ENCODE results near the gene CEMIP2. TPM values are rescaled to one million over a fixed set of nuclear protein-coding genes. Genes with fewer than 3 reads are reported as not detected.

CEMIP2 gene
- total RNA-seq, 3 donors from 2014 or later (not counting 1 experiment from before 2014, with no cell fraction given): 204 to 326 (median 230) TPM

DNA sequence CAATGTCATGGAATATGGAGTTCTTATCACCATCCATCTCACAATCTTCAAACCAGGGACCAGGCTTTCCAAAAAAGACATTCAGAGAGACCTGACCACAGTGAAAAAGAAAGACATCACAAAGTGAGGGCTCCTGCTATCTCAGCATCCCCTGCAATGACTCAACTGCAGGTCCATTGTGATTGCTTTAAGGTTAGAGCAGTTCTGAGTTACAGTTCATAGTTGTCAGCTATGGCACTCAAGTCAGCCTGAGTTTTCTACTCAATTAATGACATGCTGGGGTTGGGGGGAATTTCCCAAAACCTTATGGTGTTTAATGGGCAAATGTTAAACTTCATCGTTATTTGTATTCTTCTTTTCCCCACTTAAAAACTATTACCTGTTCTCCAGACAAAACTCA lies 58.9 kb downstream of the CEMIP2 start:
- TF ChIP-seq, protein P1, sequence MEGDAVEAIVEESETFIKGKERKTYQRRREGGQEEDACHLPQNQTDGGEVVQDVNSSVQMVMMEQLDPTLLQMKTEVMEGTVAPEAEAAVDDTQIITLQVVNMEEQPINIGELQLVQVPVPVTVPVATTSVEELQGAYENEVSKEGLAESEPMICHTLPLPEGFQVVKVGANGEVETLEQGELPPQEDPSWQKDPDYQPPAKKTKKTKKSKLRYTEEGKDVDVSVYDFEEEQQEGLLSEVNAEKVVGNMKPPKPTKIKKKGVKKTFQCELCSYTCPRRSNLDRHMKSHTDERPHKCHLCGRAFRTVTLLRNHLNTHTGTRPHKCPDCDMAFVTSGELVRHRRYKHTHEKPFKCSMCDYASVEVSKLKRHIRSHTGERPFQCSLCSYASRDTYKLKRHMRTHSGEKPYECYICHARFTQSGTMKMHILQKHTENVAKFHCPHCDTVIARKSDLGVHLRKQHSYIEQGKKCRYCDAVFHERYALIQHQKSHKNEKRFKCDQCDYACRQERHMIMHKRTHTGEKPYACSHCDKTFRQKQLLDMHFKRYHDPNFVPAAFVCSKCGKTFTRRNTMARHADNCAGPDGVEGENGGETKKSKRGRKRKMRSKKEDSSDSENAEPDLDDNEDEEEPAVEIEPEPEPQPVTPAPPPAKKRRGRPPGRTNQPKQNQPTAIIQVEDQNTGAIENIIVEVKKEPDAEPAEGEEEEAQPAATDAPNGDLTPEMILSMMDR (IDR thresholded peaks at IDR 0.05): no peak
- Mint-ChIP-seq H3K27ac (peak overlapping the region; percentile 16 to 40), H3K4me1 (peaks cover 19 to 23% of the 10 kb centered on the region in 2 donors), H3K27me3 (ENCODE audit: low read depth in 2 of 2) (no peaks in the 10 kb centered on the region), H3K9me3 (no peaks in the 10 kb centered on the region), H3K36me3 (peaks cover 27% of the 10 kb centered on the region), H3K4me3 (no peak overlapping the region)
- H3K4me3 ChIP-seq (ENCODE audit: low read length): no peak overlapping the region
- DNase-seq: no peak
- intact Hi-C loops (cut with micrococcal nuclease): no loop called here
- H3K27me3 ChIP-seq (ENCODE audit: control insufficient read depth, insufficient read depth, low read length): no peaks in the 10 kb centered on the region
- no CpG with 5 or more reads among the region's 1 CpG for WGBS (ENCODE audit: insufficient coverage)
- H3K9me3 ChIP-seq (ENCODE audit: control insufficient read depth, insufficient read depth, low read length): no peaks in the 10 kb centered on the region
- no peak overlapping the region for H3K27ac ChIP-seq (ENCODE audit: low read length)
- peaks cover 59% of the 10 kb centered on the region for H3K36me3 ChIP-seq (ENCODE audit: control insufficient read depth, insufficient read depth, low read length)
- no peak for ATAC-seq
- no peaks in the 10 kb centered on the region for H3K4me1 ChIP-seq (ENCODE audit: control insufficient read depth, insufficient read depth, low read length)

GRCh38 chr9:71706176-71706575 lies 62.1 kb downstream of the CEMIP2 start:
- no peak overlapping the region for H3K27ac ChIP-seq (ENCODE audit: low read length)
- Mint-ChIP-seq H3K27me3 (ENCODE audit: low read depth in 2 of 2) (no peaks in the 10 kb centered on the region), H3K4me3 (no peak overlapping the region), H3K4me1 (peaks cover 25 to 36% of the 10 kb centered on the region in 2 donors), H3K9me3 (no peaks in the 10 kb centered on the region), H3K36me3 (peaks cover 26% of the 10 kb centered on the region), H3K27ac (peak overlapping the region in 1 of 2 donors; percentile 24)
- no peaks in the 10 kb centered on the region for H3K9me3 ChIP-seq (ENCODE audit: control insufficient read depth, insufficient read depth, low read length)
- no peaks in the 10 kb centered on the region for H3K4me1 ChIP-seq (ENCODE audit: control insufficient read depth, insufficient read depth, low read length)
- intact Hi-C loops (cut with micrococcal nuclease): no loop called here
- H3K4me3 ChIP-seq (ENCODE audit: low read length): no peak overlapping the region
- TF ChIP-seq, protein P1 (IDR thresholded peaks at IDR 0.05): no peak
- H3K36me3 ChIP-seq (ENCODE audit: control insufficient read depth, insufficient read depth, low read length): peaks cover 47% of the 10 kb centered on the region
- ATAC-seq: no peak
- no peak for DNase-seq
- no CpG with 5 or more reads among the region's 1 CpG for WGBS (ENCODE audit: insufficient coverage)
- H3K27me3 ChIP-seq (ENCODE audit: control insufficient read depth, insufficient read depth, low read length): no peaks in the 10 kb centered on the region

DNA sequence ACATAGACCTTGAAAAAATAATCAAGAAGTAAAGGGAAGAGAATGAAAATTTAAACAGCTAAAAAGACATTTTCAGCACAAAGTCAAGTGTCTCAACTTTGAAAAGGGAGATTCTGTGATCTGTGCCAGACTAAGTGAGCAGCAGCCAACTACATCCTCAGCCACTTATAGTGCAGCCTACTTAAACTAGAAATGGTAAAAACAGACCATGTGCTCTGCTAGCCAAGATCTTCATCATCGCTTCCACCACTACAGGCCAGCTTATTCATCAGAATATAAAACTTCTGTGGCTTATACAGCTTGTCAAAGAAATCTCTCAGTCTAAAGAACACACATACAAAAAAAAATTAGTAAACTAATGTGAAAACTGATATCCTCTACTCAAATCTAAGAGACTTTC lies 63.5 kb downstream of the CEMIP2 start:
- no peaks in the 10 kb centered on the region for H3K27me3 Mint-ChIP-seq (ENCODE audit: low read depth in 2 of 2)
- peak overlapping the region; percentile 24 to 65 for H3K27ac Mint-ChIP-seq
- H3K36me3 Mint-ChIP-seq: peaks cover 31% of the 10 kb centered on the region
- H3K4me1 ChIP-seq (ENCODE audit: control insufficient read depth, insufficient read depth, low read length): no peaks in the 10 kb centered on the region
- no peak overlapping the region for H3K4me3 ChIP-seq (ENCODE audit: low read length)
- H3K9me3 Mint-ChIP-seq: no peaks in the 10 kb centered on the region
- intact Hi-C loops (cut with micrococcal nuclease): no loop called here
- H3K27me3 ChIP-seq (ENCODE audit: control insufficient read depth, insufficient read depth, low read length): no peaks in the 10 kb centered on the region
- TF ChIP-seq, protein P1 (IDR thresholded peaks at IDR 0.05): no peak
- ATAC-seq: no peak
- H3K27ac ChIP-seq (ENCODE audit: low read length): no peak overlapping the region
- 88% methylated on average over 1 of the region's 1 CpG for WGBS (ENCODE audit: insufficient coverage)
- H3K4me3 Mint-ChIP-seq: no peak overlapping the region
- no peaks in the 10 kb centered on the region for H3K9me3 ChIP-seq (ENCODE audit: control insufficient read depth, insufficient read depth, low read length)
- H3K36me3 ChIP-seq (ENCODE audit: control insufficient read depth, insufficient read depth, low read length): peaks cover 45% of the 10 kb centered on the region
- H3K4me1 Mint-ChIP-seq: peaks cover 16 to 30% of the 10 kb centered on the region in 2 donors
- no peak for DNase-seq

DNA sequence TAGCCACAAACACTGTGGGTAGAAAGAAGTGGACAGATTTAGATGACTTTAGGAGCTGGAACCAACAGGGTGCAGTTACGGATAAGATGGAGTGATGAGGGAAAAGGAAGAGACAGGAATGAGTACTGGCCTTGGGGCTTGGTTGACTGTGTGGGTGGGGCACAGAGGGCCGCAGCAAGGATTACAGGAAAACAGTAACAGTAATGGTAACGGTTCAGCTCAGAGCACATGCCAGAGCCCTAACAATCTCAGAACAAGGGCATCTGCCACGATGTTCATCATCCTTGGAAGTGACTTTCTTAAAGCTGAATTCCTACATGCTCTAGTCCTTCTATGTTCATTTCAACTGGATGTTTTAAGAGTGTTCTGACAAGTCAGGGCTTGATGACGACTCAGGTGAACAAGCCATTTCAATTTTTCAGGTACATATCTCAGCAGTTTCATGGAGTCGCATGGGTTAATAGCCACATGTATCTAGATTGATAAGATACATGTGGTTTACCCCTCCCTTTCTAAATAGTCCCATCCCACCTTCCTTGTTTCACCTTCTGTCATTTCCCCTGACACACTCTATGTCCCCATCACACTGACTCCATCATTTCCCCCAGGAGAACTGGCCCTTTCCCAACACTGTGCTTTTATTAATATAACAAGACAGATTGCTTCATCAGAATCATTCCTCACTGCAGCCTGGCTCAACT lies 65.0 kb downstream of the CEMIP2 start:
- intact Hi-C loops (cut with micrococcal nuclease): no loop called here
- no peak for DNase-seq
- Mint-ChIP-seq H3K9me3 (no peaks in the 10 kb centered on the region), H3K4me3 (no peak overlapping the region), H3K4me1 (peaks cover 20 to 29% of the 10 kb centered on the region in 2 donors), H3K27me3 (ENCODE audit: low read depth in 2 of 2) (no peaks in the 10 kb centered on the region), H3K27ac (peak overlapping the region; percentile 65 to 79), H3K36me3 (peaks cover 32% of the 10 kb centered on the region)
- Histone ChIP-seq H3K27ac (ENCODE audit: low read length) (no peak overlapping the region), H3K9me3 (ENCODE audit: control insufficient read depth, insufficient read depth, low read length) (no peaks in the 10 kb centered on the region), H3K36me3 (ENCODE audit: control insufficient read depth, insufficient read depth, low read length) (peaks cover 45% of the 10 kb centered on the region), H3K4me3 (ENCODE audit: low read length) (no peak overlapping the region), H3K27me3 (ENCODE audit: control insufficient read depth, insufficient read depth, low read length) (no peaks in the 10 kb centered on the region), H3K4me1 (ENCODE audit: control insufficient read depth, insufficient read depth, low read length) (no peaks in the 10 kb centered on the region)
- 94% methylated on average over 6 of the region's 6 CpGs for WGBS (ENCODE audit: insufficient coverage)
- TF ChIP-seq, protein P1 (IDR thresholded peaks at IDR 0.05): no peak
- no peak for ATAC-seq

Measured in natural killer cell (primary cell).